Measurements from ENCODE around the gene MLXIP. TPM values are rescaled to one million over a fixed set of nuclear protein-coding genes. Genes with fewer than 3 reads are reported as not detected.

MLXIP gene
- total and polyA plus RNA-seq, 2 of the 4 experiments (the other 2 are of a cell fraction), result 2.7 to 10.8 TPM

- in situ Hi-C loops (cut with MboI; ENCODE audit: low sequenced_read_pairs) (loop anchor here (5.0 kb wide), 1 partner anchor 60 kb away; no protein-coding TSS in a partner anchor), dilution Hi-C loops (cut with HindIII; ENCODE audit: low sequenced_read_pairs, unreplicated experiment) (no loop called here), intact Hi-C loops (cut with micrococcal nuclease) (no loop called here)
- ATAC-seq (ENCODE audit: low read depth) (no peak), DNase-seq (no peak)
- H2BK15ac ChIP-seq (ENCODE audit: low read depth, low read length), result no peak overlapping the region
- H3K14ac ChIP-seq (replicated peaks; ENCODE audit: low read depth, low read length), result no peak overlapping the region
- H2BK120ac ChIP-seq (ENCODE audit: low read depth, low read length), result no peak overlapping the region
- ChIA-PET CTCF (no interaction called here), POLR2A (ENCODE audit: unreplicated experiment) (no interaction called here)
- H3K9me1 ChIP-seq (ENCODE audit: insufficient read depth, low read length), result peaks cover 14% of the 10 kb centered on the region
- no peak overlapping the region for H2BK5ac ChIP-seq (ENCODE audit: low read depth, low read length, poor library complexity, severe bottlenecking)
- H2AK5ac ChIP-seq (ENCODE audit: low read depth, low read length), result no peak overlapping the region
- peaks cover 21 to 47% of the 10 kb centered on the region in 2 experiments for H3K79me1 ChIP-seq (ENCODE audit: low read depth in 1 of 2, low read length in 2 of 2)
- no peak overlapping the region for H3K56ac ChIP-seq (ENCODE audit: extremely low read depth, insufficient read depth, low read length)
- no peak overlapping the region for H4K5ac ChIP-seq (ENCODE audit: low read depth, low read length)
- no peak for TF ChIP-seq RFX5 (IDR thresholded peaks at IDR 0.05; ENCODE audit: low read depth, low read length)
- no peak for TF ChIP-seq SMC3 (IDR thresholded peaks at IDR 0.05; ENCODE audit: low read depth, low read length)
- no peak for TF ChIP-seq NFE2L2 (IDR thresholded peaks at IDR 0.05; ENCODE audit: low read depth, low read length)
- TF ChIP-seq CHD1 (IDR thresholded peaks at IDR 0.05; ENCODE audit: low read depth, low read length), result no peak
- no peak for TF ChIP-seq RAD21 (IDR thresholded peaks at IDR 0.05; ENCODE audit: low read length)
- no peak for TF ChIP-seq ELK1 (IDR thresholded peaks at IDR 0.05; ENCODE audit: borderline replicate concordance, low read depth, low read length)
- no peak for TF ChIP-seq MAZ (IDR thresholded peaks at IDR 0.05; ENCODE audit: borderline replicate concordance, low read depth, low read length)
- no peak overlapping the region for H4K8ac ChIP-seq (ENCODE audit: low read depth in 2 of 2, low read length in 2 of 2)
- H2AK9ac ChIP-seq (replicated peaks; ENCODE audit: low read depth, low read length, poor library complexity), result no peak overlapping the region
- H2AFZ ChIP-seq (replicated peaks; ENCODE audit: low read length, poor library complexity), result no peak overlapping the region
- WGBS, 2 experiments (ENCODE audit: extremely low coverage in 2 of 2, insufficient read length in 1 of 2), result 100% methylated on average over 2 of the region's 16 CpGs; no CpG with 5 or more reads in 1 of the 2 experiments
- no peak overlapping the region for H3K4me2 ChIP-seq (ENCODE audit: low read depth, low read length)
- no peak overlapping the region for H3K4me3 ChIP-seq (ENCODE audit: insufficient read depth, low read depth, low read length)
- no peak overlapping the region for H2BK20ac ChIP-seq (ENCODE audit: low read depth, low read length)
- no peaks in the 10 kb centered on the region for H3K27me3 ChIP-seq (ENCODE audit: control insufficient read depth, insufficient read depth, low read length)
- no peaks in the 10 kb centered on the region for H3K9me3 ChIP-seq (ENCODE audit: control insufficient read depth, insufficient read depth, low read length)
- peaks cover 5% of the 10 kb centered on the region; the same call in 1 of the 2 replicates for H3K36me3 ChIP-seq (ENCODE audit: control insufficient read depth, insufficient read depth, low read length)
- H3K4ac ChIP-seq (ENCODE audit: low read depth, low read length), result no peak overlapping the region
- no peaks in the 10 kb centered on the region; the same call in 1 of the 2 replicates for H3K4me1 ChIP-seq (ENCODE audit: control insufficient read depth, insufficient read depth, low read length)
- H3K9ac ChIP-seq (ENCODE audit: low read depth, low read length), result no peak overlapping the region
- no peak overlapping the region for H3K27ac ChIP-seq (ENCODE audit: insufficient read depth, low read length)
- peaks cover 5% of the 10 kb centered on the region for H4K20me1 ChIP-seq (ENCODE audit: insufficient read depth, low read length)
- no peak overlapping the region for H3K23ac ChIP-seq (ENCODE audit: low read depth, low read length)
- no peak overlapping the region for H3K18ac ChIP-seq (ENCODE audit: low read depth, low read length)
- H4K91ac ChIP-seq (ENCODE audit: insufficient read depth, low read depth, low read length), result no peak overlapping the region
- BruUV-seq (replicated peaks), result no TSS peak
These were observed 38.4 kb downstream of the MLXIP start for GRCh38 chr12:122116707-122117535.

All from IMR-90 (cell line).